ENCODE results near the gene TRDMT1. TPM values are rescaled to one million over a fixed set of nuclear protein-coding genes. Genes with fewer than 3 reads are reported as not detected.

TRDMT1 gene
- total RNA-seq, 2 experiments from 2014 or later = 10.4 to 12.2 TPM

DNA sequence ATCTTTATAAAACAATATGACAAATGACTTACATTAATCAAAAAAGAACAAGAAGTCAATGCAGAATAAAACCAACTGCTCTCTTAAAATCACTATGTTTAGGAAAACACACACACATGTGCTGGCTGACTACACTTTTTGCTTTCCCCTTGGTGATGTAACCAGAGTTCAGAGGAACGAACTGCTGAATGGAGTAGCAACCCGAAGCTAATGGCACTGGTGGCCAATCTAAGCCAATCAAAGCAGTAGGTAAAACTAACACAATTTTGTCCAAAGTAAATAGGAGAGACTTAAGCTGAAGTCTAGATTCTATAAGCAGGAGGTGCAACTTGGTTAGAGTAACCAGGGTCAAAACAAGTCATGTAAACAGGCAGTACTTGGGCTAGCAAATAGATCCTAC, 38.6 kb downstream of the TRDMT1 start:
- Histone ChIP-seq H4K20me1 (ENCODE audit: insufficient read depth, low read length) (no peaks in the 10 kb centered on the region), H3K9me2 (ENCODE audit: insufficient read depth, low read length) (no peaks in the 10 kb centered on the region), H3K36me3 (ENCODE audit: insufficient read depth, low read length) (no peaks in the 10 kb centered on the region), H3K9me3 (ENCODE audit: low read length) (no peaks in the 10 kb centered on the region), H3K79me2 (ENCODE audit: insufficient read depth, low read depth, low read length) (no peaks in the 10 kb centered on the region), H3K4me3 (ENCODE audit: low read depth, low read length, poor library complexity, severe bottlenecking) (no peak overlapping the region), H2AFZ (ENCODE audit: low read length) (no peak overlapping the region), H3K4me2 (ENCODE audit: low read length) (no peak overlapping the region), H3K27ac (ENCODE audit: low read depth, low read length, poor library complexity, severe bottlenecking) (no peak overlapping the region), H3K4me1 (ENCODE audit: insufficient read depth, low read length, poor library complexity, severe bottlenecking) (no peaks in the 10 kb centered on the region)
- no TSS peak for BruUV-seq (replicated peaks)
- ChIA-PET CTCF (ENCODE audit: unreplicated experiment) (no interaction called here), POLR2A (no interaction called here)
- TF ChIP-seq EZH2phosphoT487 (IDR thresholded peaks at IDR 0.05; ENCODE audit: borderline replicate concordance, low read depth, low read length) = no peak
- TF ChIP-seq, protein P1, sequence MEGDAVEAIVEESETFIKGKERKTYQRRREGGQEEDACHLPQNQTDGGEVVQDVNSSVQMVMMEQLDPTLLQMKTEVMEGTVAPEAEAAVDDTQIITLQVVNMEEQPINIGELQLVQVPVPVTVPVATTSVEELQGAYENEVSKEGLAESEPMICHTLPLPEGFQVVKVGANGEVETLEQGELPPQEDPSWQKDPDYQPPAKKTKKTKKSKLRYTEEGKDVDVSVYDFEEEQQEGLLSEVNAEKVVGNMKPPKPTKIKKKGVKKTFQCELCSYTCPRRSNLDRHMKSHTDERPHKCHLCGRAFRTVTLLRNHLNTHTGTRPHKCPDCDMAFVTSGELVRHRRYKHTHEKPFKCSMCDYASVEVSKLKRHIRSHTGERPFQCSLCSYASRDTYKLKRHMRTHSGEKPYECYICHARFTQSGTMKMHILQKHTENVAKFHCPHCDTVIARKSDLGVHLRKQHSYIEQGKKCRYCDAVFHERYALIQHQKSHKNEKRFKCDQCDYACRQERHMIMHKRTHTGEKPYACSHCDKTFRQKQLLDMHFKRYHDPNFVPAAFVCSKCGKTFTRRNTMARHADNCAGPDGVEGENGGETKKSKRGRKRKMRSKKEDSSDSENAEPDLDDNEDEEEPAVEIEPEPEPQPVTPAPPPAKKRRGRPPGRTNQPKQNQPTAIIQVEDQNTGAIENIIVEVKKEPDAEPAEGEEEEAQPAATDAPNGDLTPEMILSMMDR (conservative IDR thresholded peaks at IDR 0.05; ENCODE audit: low read length) = no peak
- intact Hi-C loops (cut with micrococcal nuclease; ENCODE audit: unreplicated experiment) = no loop called here
- no peak for DNase-seq (ENCODE audit: low spot score)

DNA sequence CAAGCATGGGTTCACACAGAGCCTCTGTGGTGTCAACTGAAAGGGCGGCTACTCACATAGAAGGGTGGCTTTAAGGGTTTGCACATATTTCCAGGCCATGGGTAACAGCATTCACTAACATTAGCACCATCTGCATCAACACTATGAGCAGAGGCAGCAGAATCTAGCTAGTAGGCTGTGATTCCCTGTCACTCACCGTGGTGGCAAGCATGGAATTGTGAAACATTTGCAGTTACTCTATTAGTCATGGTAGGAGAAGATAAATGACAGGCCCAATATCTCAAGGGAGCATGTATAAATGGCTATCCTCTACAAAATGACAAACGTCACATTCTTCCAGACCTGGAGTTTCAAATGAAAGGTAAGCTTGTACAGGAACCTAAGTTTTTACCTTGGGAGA, 39.7 kb downstream of the TRDMT1 start:
- H3K36me3 ChIP-seq (ENCODE audit: insufficient read depth, low read length) = no peaks in the 10 kb centered on the region
- POLR2A ChIA-PET = no interaction called here

DNA sequence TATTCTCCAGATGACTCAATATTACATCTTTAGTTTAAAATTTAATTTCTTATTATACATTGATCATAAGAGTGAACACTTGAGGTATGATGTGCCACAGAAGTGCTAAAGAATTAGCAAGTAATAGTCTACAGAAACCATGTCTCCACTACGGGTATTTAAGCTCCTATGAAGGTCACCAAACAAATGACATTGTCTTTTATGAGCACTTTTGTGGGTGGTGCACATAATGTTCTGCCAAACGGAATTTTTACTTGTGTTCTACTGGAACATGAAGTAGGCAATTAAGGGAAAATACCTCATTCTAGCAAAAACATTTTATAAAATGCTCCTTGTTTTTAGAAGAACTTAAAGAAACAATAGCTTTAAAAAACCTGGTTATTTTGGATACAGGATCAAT, 44.4 kb downstream of the TRDMT1 start:
- no peak overlapping the region for H3K4me3 ChIP-seq (ENCODE audit: low read depth, low read length, poor library complexity, severe bottlenecking)

More for the DNA sequence above, 39.7 kb downstream of the TRDMT1 start:
- Histone ChIP-seq H2AFZ (ENCODE audit: low read length) (no peak overlapping the region), H3K9me3 (ENCODE audit: low read length) (no peaks in the 10 kb centered on the region), H3K9me2 (ENCODE audit: insufficient read depth, low read length) (no peaks in the 10 kb centered on the region), H3K4me3 (ENCODE audit: low read depth, low read length, poor library complexity, severe bottlenecking) (no peak overlapping the region), H3K27ac (ENCODE audit: low read depth, low read length, poor library complexity, severe bottlenecking) (no peak overlapping the region), H3K4me2 (ENCODE audit: low read length) (no peak overlapping the region), H3K79me2 (ENCODE audit: insufficient read depth, low read depth, low read length) (no peaks in the 10 kb centered on the region), H4K20me1 (ENCODE audit: insufficient read depth, low read length) (no peaks in the 10 kb centered on the region), H3K4me1 (ENCODE audit: insufficient read depth, low read length, poor library complexity, severe bottlenecking) (no peaks in the 10 kb centered on the region)
- intact Hi-C loops (cut with micrococcal nuclease; ENCODE audit: unreplicated experiment) = no loop called here
- no peak for TF ChIP-seq EZH2phosphoT487 (IDR thresholded peaks at IDR 0.05; ENCODE audit: borderline replicate concordance, low read depth, low read length)
- TF ChIP-seq, protein P1 (conservative IDR thresholded peaks at IDR 0.05; ENCODE audit: low read length) = no peak
- CTCF ChIA-PET (ENCODE audit: unreplicated experiment) = no interaction called here
- no TSS peak for BruUV-seq (replicated peaks)
- DNase-seq (ENCODE audit: low spot score) = no peak

More for the DNA sequence above, 44.4 kb downstream of the TRDMT1 start:
- H3K36me3 ChIP-seq (ENCODE audit: insufficient read depth, low read length) = no peaks in the 10 kb centered on the region
- CTCF ChIA-PET (ENCODE audit: unreplicated experiment) = no interaction called here
- H3K4me2 ChIP-seq (ENCODE audit: low read length) = no peak overlapping the region
- H3K4me1 ChIP-seq (ENCODE audit: insufficient read depth, low read length, poor library complexity, severe bottlenecking) = no peaks in the 10 kb centered on the region
- H3K9me3 ChIP-seq (ENCODE audit: low read length) = no peaks in the 10 kb centered on the region
- H2AFZ ChIP-seq (ENCODE audit: low read length) = no peak overlapping the region
- intact Hi-C loops (cut with micrococcal nuclease; ENCODE audit: unreplicated experiment) = no loop called here
- POLR2A ChIA-PET = interaction anchor here (1.1 to 1.6 kb wide), 3 partner anchors 10 to 13 kb away, joined by 3 to 7 read pairs (median 3); no protein-coding TSS in a partner anchor
- TF ChIP-seq EZH2phosphoT487 (IDR thresholded peaks at IDR 0.05; ENCODE audit: borderline replicate concordance, low read depth, low read length) = no peak
- TF ChIP-seq, protein P1 (conservative IDR thresholded peaks at IDR 0.05; ENCODE audit: low read length) = no peak
- no peak overlapping the region for H3K27ac ChIP-seq (ENCODE audit: low read depth, low read length, poor library complexity, severe bottlenecking)
- H3K9me2 ChIP-seq (ENCODE audit: insufficient read depth, low read length) = no peaks in the 10 kb centered on the region
- BruUV-seq (replicated peaks) = no TSS peak
- H4K20me1 ChIP-seq (ENCODE audit: insufficient read depth, low read length) = no peaks in the 10 kb centered on the region
- no peak for DNase-seq (ENCODE audit: low spot score)
- H3K79me2 ChIP-seq (ENCODE audit: insufficient read depth, low read depth, low read length) = no peaks in the 10 kb centered on the region
